ENCODE data around the gene MAP2K3. TPM values are rescaled to one million over a fixed set of nuclear protein-coding genes. Genes with fewer than 3 reads are reported as not detected.

Gene MAP2K3
- total and polyA plus RNA-seq, 2 donors (not counting 3 experiments of a cell fraction or from before 2014, with no cell fraction given), result 15.3 to 36.3 TPM

DNA sequence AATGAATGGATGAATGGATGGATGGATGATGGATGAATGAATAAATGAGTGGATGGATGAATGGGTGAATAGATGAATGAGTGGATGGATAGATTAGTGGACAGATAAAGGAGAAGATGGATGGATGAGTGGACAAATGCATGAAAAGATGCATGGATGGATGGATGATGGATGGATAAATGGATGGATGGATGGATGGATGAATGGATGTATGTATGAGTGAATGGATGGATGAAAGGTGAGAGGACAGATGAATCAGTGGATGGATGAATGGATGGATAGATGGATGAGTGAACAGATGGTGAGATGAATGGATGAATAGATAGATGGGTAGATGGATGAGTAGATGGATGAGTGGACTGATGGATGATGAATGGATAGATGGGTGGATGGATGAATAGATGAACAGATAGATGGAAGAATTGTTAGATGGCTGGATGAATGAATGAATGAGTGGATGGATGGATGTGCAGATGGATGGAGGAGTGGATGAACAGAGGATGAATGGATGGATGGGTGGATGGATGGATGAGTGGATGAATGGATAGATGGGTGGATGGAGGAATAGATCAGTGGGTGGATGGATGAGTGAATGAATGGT is 77.9 kb downstream of the MAP2K3 start:
- H3K9me3 ChIP-seq (replicated peaks; ENCODE audit: control insufficient read depth, insufficient read depth, low read length), result no peaks in the 10 kb centered on the region
- no peak overlapping the region for H3K27ac ChIP-seq (ENCODE audit: insufficient read depth, low read depth, low read length)
- H3K36me3 ChIP-seq (ENCODE audit: control insufficient read depth in 2 of 2, extremely low read depth in 1 of 2, insufficient read depth in 2 of 2, low read length in 2 of 2), result no peaks in the 10 kb centered on the region
- H3K27me3 ChIP-seq (ENCODE audit: control insufficient read depth in 2 of 2, insufficient read depth in 2 of 2, low read length in 2 of 2), result no peaks in the 10 kb centered on the region
- dilution Hi-C loops (cut with MboI; ENCODE audit: extremely low pct_ligation_motif_present, low sequenced_read_pairs) (no loop called here), intact Hi-C loops (cut with micrococcal nuclease) (no loop called here)
- POLR2A ChIA-PET, result no interaction called here
- H3K79me2 ChIP-seq (ENCODE audit: control insufficient read depth, insufficient read depth, low read length), result no peaks in the 10 kb centered on the region
- H3K9ac ChIP-seq (replicated peaks; ENCODE audit: extremely low read depth, insufficient read depth, low read length), result no peak overlapping the region
- H3K4me3 ChIP-seq (replicated peaks in 1 of 3; ENCODE audit: insufficient read depth in 1 of 3, low read depth in 1 of 3, low read length in 3 of 3), result no peak overlapping the region
- no peak overlapping the region for H2AFZ ChIP-seq (ENCODE audit: low read depth, low read length)
- CTCF ChIA-PET, result no interaction called here
- H3K4me2 ChIP-seq (ENCODE audit: insufficient read depth, low read length), result no peak overlapping the region
- no peaks in the 10 kb centered on the region for H4K20me1 ChIP-seq (replicated peaks; ENCODE audit: control insufficient read depth, extremely low read depth, insufficient read depth, low read length)
- no peaks in the 10 kb centered on the region for H3K9me1 ChIP-seq (replicated peaks; ENCODE audit: control insufficient read depth, extremely low read depth, insufficient read depth, low read length)
- no TSS peak for BruUV-seq (replicated peaks)
- no peak for DNase-seq (ENCODE audit: low read depth, low spot score)
- FAIRE-seq, result no peak
- H3K4me1 ChIP-seq (ENCODE audit: control insufficient read depth, extremely low read depth, insufficient read depth, low read length), result no peaks in the 10 kb centered on the region
- no peak for TF ChIP-seq EZH2 (IDR thresholded peaks at IDR 0.05; ENCODE audit: borderline replicate concordance, low read depth, low read length, severe bottlenecking)
- TF ChIP-seq, protein P1, sequence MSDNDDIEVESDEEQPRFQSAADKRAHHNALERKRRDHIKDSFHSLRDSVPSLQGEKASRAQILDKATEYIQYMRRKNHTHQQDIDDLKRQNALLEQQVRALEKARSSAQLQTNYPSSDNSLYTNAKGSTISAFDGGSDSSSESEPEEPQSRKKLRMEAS (IDR thresholded peaks at IDR 0.05; ENCODE audit: insufficient read depth, insufficient read length), result no peak

DNA sequence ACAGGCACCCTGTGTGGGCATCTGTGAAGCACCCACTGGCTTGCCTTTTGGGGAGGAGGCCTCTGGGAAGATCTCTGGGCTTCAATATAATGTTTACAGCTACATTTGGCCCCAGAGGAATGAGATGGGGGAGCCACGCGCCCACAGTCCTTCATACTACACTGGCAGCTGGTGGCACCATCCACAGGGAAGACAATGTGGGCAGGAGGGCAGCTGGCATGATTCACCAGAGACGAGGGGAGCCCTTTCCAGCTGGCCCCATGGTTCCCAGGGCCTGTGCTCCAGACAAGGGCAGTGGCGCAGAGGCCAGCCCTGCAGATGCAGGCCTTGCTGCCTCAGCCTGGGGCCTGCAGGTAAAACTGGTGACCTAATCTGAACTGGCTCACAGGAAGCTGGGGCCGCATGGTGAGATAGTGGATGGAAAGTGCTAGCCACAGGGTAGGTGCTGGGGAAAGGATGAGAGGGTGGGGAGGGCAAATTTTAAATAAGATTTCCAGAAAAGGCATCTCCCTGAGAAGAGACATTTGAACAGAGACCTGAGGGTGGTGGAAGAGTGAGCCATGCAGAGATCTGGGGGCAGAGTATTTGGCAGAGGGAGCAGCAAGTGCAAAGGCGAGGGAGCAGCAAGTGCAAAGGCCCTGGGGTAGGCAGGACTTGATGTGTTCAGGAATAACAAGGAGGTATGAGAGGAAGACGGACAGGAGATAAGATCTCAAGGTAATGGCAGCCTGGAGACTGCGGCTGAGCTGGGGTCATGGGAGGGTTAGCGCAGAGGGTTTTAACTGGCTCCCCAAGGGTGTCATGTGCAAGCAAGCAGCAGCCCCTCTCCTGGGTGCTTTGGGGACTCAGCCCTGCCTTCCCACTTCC is 79.5 kb downstream of the MAP2K3 start:
- H3K4me1 ChIP-seq (ENCODE audit: control insufficient read depth, extremely low read depth, insufficient read depth, low read length), result no peaks in the 10 kb centered on the region
- no peak overlapping the region for H3K4me3 ChIP-seq (replicated peaks in 1 of 3; ENCODE audit: insufficient read depth in 1 of 3, low read depth in 1 of 3, low read length in 3 of 3)
- no peak overlapping the region for H3K4me2 ChIP-seq (ENCODE audit: insufficient read depth, low read length)
- H3K79me2 ChIP-seq (ENCODE audit: control insufficient read depth, insufficient read depth, low read length), result no peaks in the 10 kb centered on the region
- dilution Hi-C loops (cut with MboI; ENCODE audit: extremely low pct_ligation_motif_present, low sequenced_read_pairs) (no loop called here), intact Hi-C loops (cut with micrococcal nuclease) (no loop called here)
- ChIA-PET CTCF (no interaction called here), POLR2A (no interaction called here)
- DNase-seq (ENCODE audit: low read depth, low spot score) (no peak), FAIRE-seq (no peak)
- no peak for TF ChIP-seq EZH2 (IDR thresholded peaks at IDR 0.05; ENCODE audit: borderline replicate concordance, low read depth, low read length, severe bottlenecking)
- TF ChIP-seq POLR2A (IDR thresholded peaks at IDR 0.05; ENCODE audit: low read depth, low read length), result no peak
- no peak for TF ChIP-seq GATA2 (IDR thresholded peaks at IDR 0.05; ENCODE audit: insufficient read depth, insufficient read length, low read depth, low read length)
- TF ChIP-seq, protein P1 (IDR thresholded peaks at IDR 0.05; ENCODE audit: insufficient read depth, insufficient read length), result no peak
- TF ChIP-seq FOS (IDR thresholded peaks at IDR 0.05; ENCODE audit: borderline replicate concordance, insufficient read depth, low read length), result no peak
- TF ChIP-seq POLR2AphosphoS5 (IDR thresholded peaks at IDR 0.05; ENCODE audit: insufficient read depth, low read depth, low read length), result no peak
- no peak for TF ChIP-seq JUN (IDR thresholded peaks at IDR 0.05; ENCODE audit: borderline replicate concordance, insufficient read depth, insufficient read length, low read depth)
- TF ChIP-seq MYC (IDR thresholded peaks at IDR 0.05; ENCODE audit: low read depth, low read length), result no peak
- TF ChIP-seq, protein P2, sequence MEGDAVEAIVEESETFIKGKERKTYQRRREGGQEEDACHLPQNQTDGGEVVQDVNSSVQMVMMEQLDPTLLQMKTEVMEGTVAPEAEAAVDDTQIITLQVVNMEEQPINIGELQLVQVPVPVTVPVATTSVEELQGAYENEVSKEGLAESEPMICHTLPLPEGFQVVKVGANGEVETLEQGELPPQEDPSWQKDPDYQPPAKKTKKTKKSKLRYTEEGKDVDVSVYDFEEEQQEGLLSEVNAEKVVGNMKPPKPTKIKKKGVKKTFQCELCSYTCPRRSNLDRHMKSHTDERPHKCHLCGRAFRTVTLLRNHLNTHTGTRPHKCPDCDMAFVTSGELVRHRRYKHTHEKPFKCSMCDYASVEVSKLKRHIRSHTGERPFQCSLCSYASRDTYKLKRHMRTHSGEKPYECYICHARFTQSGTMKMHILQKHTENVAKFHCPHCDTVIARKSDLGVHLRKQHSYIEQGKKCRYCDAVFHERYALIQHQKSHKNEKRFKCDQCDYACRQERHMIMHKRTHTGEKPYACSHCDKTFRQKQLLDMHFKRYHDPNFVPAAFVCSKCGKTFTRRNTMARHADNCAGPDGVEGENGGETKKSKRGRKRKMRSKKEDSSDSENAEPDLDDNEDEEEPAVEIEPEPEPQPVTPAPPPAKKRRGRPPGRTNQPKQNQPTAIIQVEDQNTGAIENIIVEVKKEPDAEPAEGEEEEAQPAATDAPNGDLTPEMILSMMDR (IDR thresholded peaks at IDR 0.05; ENCODE audit: extremely low read depth in 1 of 2, insufficient read depth in 1 of 2, low read depth in 1 of 2, low read length in 2 of 2), result no peak
- H2AFZ ChIP-seq (ENCODE audit: low read depth, low read length), result no peak overlapping the region
- H3K27ac ChIP-seq (ENCODE audit: insufficient read depth, low read depth, low read length), result no peak overlapping the region
- H3K9me1 ChIP-seq (replicated peaks; ENCODE audit: control insufficient read depth, extremely low read depth, insufficient read depth, low read length), result no peaks in the 10 kb centered on the region
- no peak overlapping the region for H3K9ac ChIP-seq (replicated peaks; ENCODE audit: extremely low read depth, insufficient read depth, low read length)
- no peaks in the 10 kb centered on the region for H3K27me3 ChIP-seq (ENCODE audit: control insufficient read depth in 2 of 2, insufficient read depth in 2 of 2, low read length in 2 of 2)
- no peaks in the 10 kb centered on the region for H3K9me3 ChIP-seq (replicated peaks; ENCODE audit: control insufficient read depth, insufficient read depth, low read length)
- H4K20me1 ChIP-seq (replicated peaks; ENCODE audit: control insufficient read depth, extremely low read depth, insufficient read depth, low read length), result no peaks in the 10 kb centered on the region
- no TSS peak for BruUV-seq (replicated peaks)
- no peaks in the 10 kb centered on the region for H3K36me3 ChIP-seq (ENCODE audit: control insufficient read depth in 2 of 2, extremely low read depth in 1 of 2, insufficient read depth in 2 of 2, low read length in 2 of 2)

All from endothelial cell of umbilical vein (primary cell).